NT2/D1 (cell line): ENCODE measurements around the gene PABPC3.

Source experiments
- SUZ12 ChIP-seq: IDR thresholded peaks from 2 replicates; pipeline ENCODE4 v1.6.1; 2011; ENCODE audit not compliant: insufficient read length, insufficient read depth; ENCODE audit errors: extremely low read depth
- ZNF274 ChIP-seq: IDR thresholded peaks from 2 replicates; pipeline ENCODE4 v1.6.1; 2011; ENCODE audit warnings: mild to moderate bottlenecking, low read depth, low read length

GRCh38 chr13:25116044-25116443 lies 20.1 kb downstream of the PABPC3 start:
- TF ChIP-seq ZNF274 (no peak), SUZ12 (no peak)
